ENCODE data around the gene MYL5. TPM values are rescaled to one million over a fixed set of nuclear protein-coding genes. Genes with fewer than 3 reads are reported as not detected.

MYL5 gene
- polyA plus RNA-seq, 3 donors = 4.2 to 12.6 (median 7.2) TPM

GRCh38 chr4:660401-660800 is 13.9 kb upstream of the MYL5 start:
- Mint-ChIP-seq H3K4me3 (no peak overlapping the region), H3K27ac (no peak overlapping the region), H3K9me3 (peaks cover 0 to 19% (median 15%) of the 10 kb centered on the region in 7 donors), H3K27me3 (ENCODE audit: low read depth in 3 of 3) (peaks cover 3 to 8% (median 3%) of the 10 kb centered on the region in 3 donors), H3K4me1 (peaks cover 10% of the 10 kb centered on the region), H3K36me3 (no peaks in the 10 kb centered on the region)
- WGBS (ENCODE audit: insufficient coverage) = 95% methylated on average over 10 of the region's 10 CpGs
- no peak for TF ChIP-seq CTCF (IDR thresholded peaks at IDR 0.05)
- peaks cover 0 to 9% of the 10 kb centered on the region in 2 donors for H3K9me3 ChIP-seq (replicated peaks in 1 of 2; ENCODE audit: control insufficient read depth in 1 of 2, insufficient read depth in 1 of 2, low read length in 2 of 2)
- H3K79me2 ChIP-seq (ENCODE audit: insufficient read depth, low read length) = no peaks in the 10 kb centered on the region
- peaks cover 11 to 15% of the 10 kb centered on the region in 2 donors for H3K4me1 ChIP-seq (ENCODE audit: control insufficient read depth in 1 of 2, insufficient read depth in 2 of 2, low read length in 2 of 2)
- H3K4me2 ChIP-seq (replicated peaks; ENCODE audit: extremely low read depth, low read length, poor library complexity, severe bottlenecking) = no peak overlapping the region
- no peak for DNase-seq
- H3K27me3 ChIP-seq (ENCODE audit: control insufficient read depth in 2 of 2, insufficient read depth in 2 of 2, low read length in 2 of 2) = no peaks in the 10 kb centered on the region
- H2AFZ ChIP-seq (ENCODE audit: insufficient read depth, low read depth, low read length, poor library complexity, severe bottlenecking) = no peak overlapping the region
- H3K9ac ChIP-seq (ENCODE audit: insufficient read depth, low read length, poor library complexity, severe bottlenecking) = no peak overlapping the region
- H3K27ac ChIP-seq (ENCODE audit: low read depth in 1 of 2, low read length in 2 of 2) = no peak overlapping the region
- H3K4me3 ChIP-seq (replicated peaks in 1 of 3; ENCODE audit: low read depth in 2 of 3, low read length in 3 of 3) = no peak overlapping the region
- no peaks in the 10 kb centered on the region for H4K20me1 ChIP-seq (ENCODE audit: insufficient read depth, low read length)
- intact Hi-C loops (cut with micrococcal nuclease) = no loop called here
- no peaks in the 10 kb centered on the region for H3K36me3 ChIP-seq (replicated peaks in 1 of 2; ENCODE audit: control insufficient read depth in 1 of 2, insufficient read depth in 2 of 2, low read length in 2 of 2)

- no peaks in the 10 kb centered on the region for H3K27me3 ChIP-seq (ENCODE audit: control insufficient read depth in 2 of 2, insufficient read depth in 2 of 2, low read length in 2 of 2)
- H3K27ac ChIP-seq (ENCODE audit: low read depth in 1 of 2, low read length in 2 of 2) = no peak overlapping the region
- no peak overlapping the region for H3K4me2 ChIP-seq (replicated peaks; ENCODE audit: extremely low read depth, low read length, poor library complexity, severe bottlenecking)
- intact Hi-C loops (cut with micrococcal nuclease) = no loop called here
- Mint-ChIP-seq H3K27me3 (ENCODE audit: low read depth in 3 of 3) (peaks cover 3 to 8% (median 3%) of the 10 kb centered on the region in 3 donors), H3K36me3 (no peaks in the 10 kb centered on the region), H3K4me3 (no peak overlapping the region), H3K9me3 (peaks cover 0 to 19% (median 16%) of the 10 kb centered on the region in 7 donors), H3K4me1 (peaks cover 10% of the 10 kb centered on the region), H3K27ac (no peak overlapping the region)
- no peak for TF ChIP-seq CTCF (IDR thresholded peaks at IDR 0.05)
- no peak for DNase-seq
- H3K4me1 ChIP-seq (ENCODE audit: control insufficient read depth in 1 of 2, insufficient read depth in 2 of 2, low read length in 2 of 2) = peaks cover 11 to 15% of the 10 kb centered on the region in 2 donors
- H3K4me3 ChIP-seq (replicated peaks in 1 of 3; ENCODE audit: low read depth in 2 of 3, low read length in 3 of 3) = no peak overlapping the region
- no CpG with 5 or more reads among the region's 3 CpGs for WGBS (ENCODE audit: insufficient coverage)
- H3K36me3 ChIP-seq (replicated peaks in 1 of 2; ENCODE audit: control insufficient read depth in 1 of 2, insufficient read depth in 2 of 2, low read length in 2 of 2) = no peaks in the 10 kb centered on the region
- H2AFZ ChIP-seq (ENCODE audit: insufficient read depth, low read depth, low read length, poor library complexity, severe bottlenecking) = no peak overlapping the region
- peaks cover 0 to 9% of the 10 kb centered on the region in 2 donors for H3K9me3 ChIP-seq (replicated peaks in 1 of 2; ENCODE audit: control insufficient read depth in 1 of 2, insufficient read depth in 1 of 2, low read length in 2 of 2)
- no peak overlapping the region for H3K9ac ChIP-seq (ENCODE audit: insufficient read depth, low read length, poor library complexity, severe bottlenecking)
- no peaks in the 10 kb centered on the region for H3K79me2 ChIP-seq (ENCODE audit: insufficient read depth, low read length)
- H4K20me1 ChIP-seq (ENCODE audit: insufficient read depth, low read length) = no peaks in the 10 kb centered on the region
Observed at GRCh38 chr4:661231-661630, 13.1 kb upstream of the MYL5 start.

All from CD14-positive monocyte (primary cell).